Stimulated activated CD8-positive, alpha-beta memory T cell treated with anti-CD3 and anti-CD28 coated beads, Interleukin-12 subunit alpha, Interleukin-12 subunit beta, amount 100 ng/mL, for 24 hours (primary cell): Measurements from ENCODE around the gene CALN1.
"Not testable (repeated sequence)": the region's sequence is repeated elsewhere in the genome, so short reads cannot be mapped to it uniquely, and the experiment has no call there.

Experiments
- DNase-seq: peaks from one replicate; pipeline ENCODE4 v3.0.0-alpha.2; 2020; ENCODE audit errors: extremely low read depth

CALN1 gene

GRCh38 chr7:71746006-71746405, 666.1 kb downstream of the CALN1 start:
- no peak for DNase-seq

GRCh38 chr7:71740174-71740560, 672.0 kb downstream of the CALN1 start:
- DNase-seq = no peak

- DNase-seq = no peak
Measured at GRCh38 chr7:71739520-71740173, 672.5 kb downstream of the CALN1 start.

GRCh38 chr7:71737931-71738540, 674.1 kb downstream of the CALN1 start:
- not testable (repeated sequence) for DNase-seq

- no peak for DNase-seq
Measured at GRCh38 chr7:71735961-71736556, 676.1 kb downstream of the CALN1 start.

- DNase-seq = peak; percentile 36
Measured at GRCh38 chr7:71733107-71733870, 678.8 kb downstream of the CALN1 start.

GRCh38 chr7:71731740-71732139, 680.4 kb downstream of the CALN1 start:
- no peak for DNase-seq
